GM18520 (cell line): ENCODE data around the gene MDM4.
"Not testable (repeated sequence)": the region's sequence is repeated elsewhere in the genome, so short reads cannot be mapped to it uniquely, and the experiment has no call there.

ENCODE experiments used
- ATAC-seq: cut with Tn5 transposase; IDR thresholded peaks from one replicate; pipeline ENCODE4 v1.9.1; 2021; ENCODE audit not compliant: unreplicated experiment

The MDM4 gene

GRCh38 chr1:204560002-204560401 is 43.8 kb downstream of the MDM4 start:
- ATAC-seq = not testable (repeated sequence)

- ATAC-seq = no peak
Observed at GRCh38 chr1:204560590-204561150, 44.5 kb downstream of the MDM4 start.

- ATAC-seq = no peak
Observed at GRCh38 chr1:204562075-204562990, 46.1 kb downstream of the MDM4 start.

DNA sequence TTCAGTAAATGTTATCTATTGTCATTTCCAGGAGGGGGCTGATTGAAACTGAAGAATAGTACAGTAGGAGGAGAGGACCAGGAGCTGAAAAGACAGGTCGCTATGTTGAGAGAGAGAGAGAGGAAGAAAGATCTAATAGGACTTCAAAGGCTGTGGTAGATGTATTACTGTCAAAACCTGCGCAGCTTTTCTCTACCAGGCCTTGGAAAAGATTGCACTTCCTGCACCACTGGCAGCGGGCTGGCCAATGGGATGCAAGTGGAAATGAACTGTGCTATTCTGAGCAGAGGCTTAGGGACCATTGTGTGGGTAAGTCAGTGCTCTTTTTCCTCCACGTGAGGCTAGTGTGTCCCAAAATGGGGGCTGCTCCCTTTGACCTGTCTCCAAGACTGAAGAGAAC is 47.1 kb downstream of the MDM4 start:
- ATAC-seq = no peak

DNA sequence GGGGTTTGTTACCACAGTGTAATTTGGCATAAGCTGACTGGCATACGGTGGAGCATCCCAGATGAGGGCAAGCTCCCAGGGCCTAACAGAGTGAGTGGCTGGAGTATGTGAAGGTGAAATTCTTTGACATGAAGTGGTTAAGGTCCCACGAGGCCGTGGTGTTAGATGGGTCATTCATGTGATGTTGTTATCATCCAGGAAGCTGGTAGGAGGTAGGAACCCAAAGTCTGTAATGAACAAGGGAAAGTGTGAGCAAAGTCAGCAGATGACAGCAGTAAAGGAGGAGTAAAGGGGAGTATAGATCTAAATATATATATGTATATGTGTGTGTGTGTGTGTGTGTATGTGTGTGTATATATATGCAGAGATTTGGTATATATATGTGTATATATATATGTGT is 47.6 kb downstream of the MDM4 start:
- no peak for ATAC-seq

- ATAC-seq = peak; percentile 65
Observed at GRCh38 chr1:204564835-204565234, 48.6 kb downstream of the MDM4 start.

- ATAC-seq = no peak
Observed at GRCh38 chr1:204565617-204566582, 49.7 kb downstream of the MDM4 start.

- no peak for ATAC-seq
Observed at GRCh38 chr1:204566583-204566955, 50.4 kb downstream of the MDM4 start.

GRCh38 chr1:204567071-204567470 is 50.9 kb downstream of the MDM4 start:
- no peak for ATAC-seq

GRCh38 chr1:204568576-204569315 is 52.5 kb downstream of the MDM4 start:
- ATAC-seq = no peak

- no peak for ATAC-seq
Observed at GRCh38 chr1:204569478-204569877, 53.3 kb downstream of the MDM4 start.

DNA sequence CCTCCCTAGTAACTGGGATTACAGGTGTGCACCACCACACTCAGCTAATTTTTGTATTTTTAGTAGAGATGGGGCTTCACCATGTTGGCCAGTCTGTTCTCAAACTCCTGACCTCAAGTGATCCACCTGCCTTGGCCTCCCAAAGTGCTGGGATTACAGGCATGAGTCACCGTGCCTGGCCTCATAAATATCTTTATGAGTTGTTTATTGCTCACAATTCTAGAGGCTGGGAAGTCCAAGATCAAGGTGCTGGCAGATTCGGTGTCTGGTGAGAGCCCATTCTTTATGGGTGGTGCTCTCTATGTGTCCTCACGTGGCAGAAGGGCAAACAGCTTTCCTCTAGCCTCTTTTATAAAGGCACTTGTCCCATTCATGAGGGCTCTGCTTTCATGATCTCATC is 53.8 kb downstream of the MDM4 start:
- ATAC-seq = not testable (repeated sequence)

DNA sequence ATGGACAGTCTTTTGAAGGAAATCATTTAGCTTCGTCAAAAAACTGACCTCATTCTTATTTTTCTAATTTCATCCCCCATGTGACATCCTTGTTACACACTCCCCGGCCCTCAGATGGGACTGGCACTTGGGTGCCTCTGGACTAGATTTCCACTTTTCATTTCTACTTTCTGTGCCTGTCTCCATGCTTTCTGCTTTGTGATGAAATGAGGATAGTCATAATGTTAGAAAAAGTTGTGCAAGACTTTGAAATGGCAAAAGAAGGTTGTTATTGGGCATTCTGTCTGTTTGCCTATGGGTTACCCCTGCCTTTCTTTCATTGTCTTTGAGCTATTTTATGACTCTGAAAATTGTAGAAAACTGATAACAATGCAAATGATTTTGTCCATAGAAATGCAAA is 54.9 kb downstream of the MDM4 start:
- ATAC-seq = no peak

DNA sequence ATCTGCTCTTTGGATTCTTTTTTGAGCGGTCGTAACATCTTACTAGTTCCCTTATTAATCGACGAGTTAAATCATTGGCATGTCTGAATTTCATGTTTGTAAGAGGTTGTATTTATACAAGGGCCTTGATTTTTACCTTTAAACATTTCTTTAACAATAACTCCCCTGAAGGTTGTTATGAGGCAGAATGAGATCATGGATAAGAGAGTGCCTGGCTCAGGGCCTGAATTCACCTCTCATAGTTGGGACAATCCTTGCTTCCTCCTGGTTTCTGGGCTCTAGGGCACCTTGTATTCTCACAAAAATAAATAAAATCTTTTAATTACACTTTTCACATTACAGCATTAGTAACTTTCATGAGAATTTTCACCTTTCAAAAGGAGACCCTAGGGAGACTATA is 55.4 kb downstream of the MDM4 start:
- no peak for ATAC-seq

- ATAC-seq = no peak
Observed at GRCh38 chr1:204572923-204573922, 57.0 kb downstream of the MDM4 start.

- ATAC-seq = no peak
Observed at GRCh38 chr1:204574016-204574864, 58.0 kb downstream of the MDM4 start.

GRCh38 chr1:204574865-204575163 is 58.6 kb downstream of the MDM4 start:
- no peak for ATAC-seq

DNA sequence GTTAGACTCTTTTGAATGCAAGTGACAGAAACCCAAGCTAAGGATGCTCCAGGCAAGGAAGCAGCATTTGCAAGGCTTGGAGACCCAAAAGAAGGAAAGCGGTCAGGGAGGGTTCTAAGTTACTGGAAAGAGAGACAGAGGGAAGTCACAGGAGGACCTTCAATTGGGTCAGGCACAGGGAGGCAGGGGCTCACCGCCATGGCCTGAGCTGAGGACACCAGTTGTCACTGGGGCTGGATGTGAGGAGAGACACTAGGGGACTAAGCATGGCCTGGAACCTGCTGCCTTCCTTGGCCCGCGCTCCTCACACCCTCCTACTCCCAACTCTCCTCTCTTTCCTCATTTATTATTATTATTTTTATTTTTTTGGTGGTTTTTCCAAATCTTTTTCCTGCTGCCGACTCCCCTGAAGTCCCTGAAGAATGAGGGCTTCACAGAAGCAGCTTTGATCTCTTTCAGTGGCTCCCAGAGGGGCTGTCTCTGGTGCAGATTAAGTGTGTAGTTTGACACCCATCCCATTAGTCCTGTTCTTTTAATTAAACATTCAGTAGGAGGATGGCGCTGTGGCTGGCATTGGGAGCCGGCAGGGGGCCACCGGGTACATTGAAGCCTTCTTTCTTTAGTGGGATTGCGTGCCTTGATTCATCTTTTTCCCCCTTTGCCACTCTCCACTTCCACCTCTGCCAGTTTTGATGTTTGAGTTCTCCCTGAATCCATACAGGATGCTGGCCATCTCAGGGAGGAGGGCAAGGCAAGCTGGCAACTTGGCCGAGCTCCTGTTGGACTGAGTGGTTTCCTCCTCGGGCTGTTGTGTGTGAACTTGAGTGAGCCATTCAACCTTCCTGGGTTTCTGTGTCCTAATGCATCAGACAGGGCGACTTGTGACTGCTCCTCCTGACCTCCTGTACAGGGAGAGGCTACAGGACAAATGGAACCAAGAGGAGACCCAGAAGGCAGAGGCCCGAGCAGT is 59.3 kb downstream of the MDM4 start:
- ATAC-seq = no peak
